Adrenal gland (tissue), 5 donors: ENCODE results near the gene SEMA5A.

Experiments used
- CTCF ChIP-seq, 6 experiments: fragments of 450-650 bp in 4 of 6; fragments of 200-600 bp in 2 of 6; sonication (generic) in 1 of 6; IDR thresholded peaks; 1 replicate in 5 of 6; 2 replicates in 1 of 6; pipeline versions ENCODE4 v1.5.1 to v1.8.0; 2016 to 2021; ENCODE audit warnings: antibody characterized with exemption in 6 of 6, mild to moderate bottlenecking in 2 of 6, moderate library complexity in 1 of 6
- POLR2A ChIP-seq, 2 donors: fragments of 450-650 bp; IDR thresholded peaks; one replicate each; pipeline ENCODE4 v1.6.1; 2017; ENCODE audit warnings: antibody characterized with exemption in 2 of 2, mild to moderate bottlenecking in 2 of 2, moderate library complexity in 1 of 2
- donor health status: DM: no; HTN: no; CAD: no.

GRCh38 chr5:9209846-9210492 is 335.9 kb downstream of the SEMA5A start:
- TF ChIP-seq CTCF (IDR thresholded peaks at IDR 0.05) (no peak), POLR2A (IDR thresholded peaks at IDR 0.05) (no peak)
